Right kidney (tissue), 1 donor: Measurements from ENCODE around the gene ACSM3.
"Not testable (repeated sequence)": the region's sequence is repeated elsewhere in the genome, so short reads cannot be mapped to it uniquely, and the experiment has no call there.

Experiments used
- DNase-seq: peaks from one replicate; pipeline ENCODE4 v3.0.0-alpha.2; 2016

Gene ACSM3

DNA sequence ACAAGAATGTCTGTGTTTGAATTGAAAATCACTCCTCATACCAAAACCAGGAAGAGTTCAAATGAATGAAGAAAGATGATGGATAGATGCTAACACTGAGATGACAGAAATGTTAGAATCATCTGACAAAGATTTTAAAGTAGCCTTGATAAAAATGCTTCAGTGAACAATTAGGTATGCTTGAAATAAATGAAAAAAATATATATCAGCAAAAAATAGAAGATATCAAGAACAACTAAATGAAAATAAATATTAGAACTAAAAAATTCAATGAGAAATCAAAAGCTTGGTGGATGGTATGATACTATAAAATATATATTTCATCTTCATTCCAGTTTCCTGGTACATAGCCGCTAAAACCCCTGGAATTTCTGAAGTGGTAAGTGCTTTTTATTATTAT lies 8.6 kb upstream of the ACSM3 start:
- no peak for DNase-seq

DNA sequence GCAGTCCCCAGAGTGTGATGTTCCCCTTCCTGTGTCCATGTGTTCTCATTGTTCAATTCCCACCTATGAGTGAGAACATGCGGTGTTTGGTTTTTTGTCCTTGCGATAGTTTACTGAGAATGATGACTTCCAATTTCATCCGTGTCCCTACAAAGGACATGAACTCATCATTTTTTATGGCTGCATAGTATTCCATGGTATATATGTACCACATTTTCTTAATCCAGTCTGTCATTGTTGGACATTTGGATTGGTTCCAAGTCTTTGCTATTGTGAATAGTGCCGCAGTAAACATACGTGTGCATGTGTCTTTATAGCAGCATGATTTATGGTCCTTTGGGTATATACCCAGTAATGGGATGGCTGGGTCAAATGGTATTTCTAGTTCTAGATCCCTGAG lies 8.0 kb upstream of the ACSM3 start:
- not testable (repeated sequence) for DNase-seq

DNA sequence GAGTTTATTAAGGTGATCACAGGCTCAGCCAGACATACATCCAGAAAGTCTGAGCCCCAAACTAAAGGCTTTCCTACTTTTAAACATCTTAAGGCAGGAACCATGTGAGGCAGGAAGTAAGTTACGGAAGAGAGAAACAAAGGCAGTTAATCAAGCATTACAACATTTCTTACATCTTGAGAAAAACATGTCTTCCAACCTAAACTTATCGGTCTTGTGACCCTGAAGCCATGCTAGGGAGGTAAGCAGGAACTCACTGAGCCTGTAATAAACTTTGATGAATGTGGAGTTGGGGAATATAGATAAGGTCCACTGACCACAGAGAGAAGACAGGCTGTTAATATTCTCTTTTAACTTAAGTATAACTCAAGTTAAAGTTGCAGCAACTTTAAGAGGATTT lies 3.5 kb upstream of the ACSM3 start:
- peak; percentile 17 for DNase-seq

DNA sequence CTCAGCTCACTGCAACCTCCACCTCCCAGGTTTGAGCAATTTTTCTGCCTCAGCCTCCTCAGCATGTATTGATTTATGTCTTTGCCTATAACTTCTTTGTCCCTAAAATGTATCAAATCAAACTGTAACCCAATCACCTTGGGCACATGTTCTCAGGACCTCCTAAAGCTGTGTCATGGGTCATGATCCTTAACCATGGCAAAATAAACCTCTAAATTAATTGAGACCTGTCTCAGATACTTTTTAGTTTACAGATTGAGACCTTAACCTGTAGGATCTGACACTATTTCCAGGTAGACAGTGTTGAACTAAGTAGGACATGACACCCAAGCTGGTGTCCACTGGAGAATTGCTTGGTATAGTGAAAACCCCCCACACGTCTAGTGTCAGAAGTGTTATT lies 2.6 kb upstream of the ACSM3 start:
- no peak for DNase-seq

DNA sequence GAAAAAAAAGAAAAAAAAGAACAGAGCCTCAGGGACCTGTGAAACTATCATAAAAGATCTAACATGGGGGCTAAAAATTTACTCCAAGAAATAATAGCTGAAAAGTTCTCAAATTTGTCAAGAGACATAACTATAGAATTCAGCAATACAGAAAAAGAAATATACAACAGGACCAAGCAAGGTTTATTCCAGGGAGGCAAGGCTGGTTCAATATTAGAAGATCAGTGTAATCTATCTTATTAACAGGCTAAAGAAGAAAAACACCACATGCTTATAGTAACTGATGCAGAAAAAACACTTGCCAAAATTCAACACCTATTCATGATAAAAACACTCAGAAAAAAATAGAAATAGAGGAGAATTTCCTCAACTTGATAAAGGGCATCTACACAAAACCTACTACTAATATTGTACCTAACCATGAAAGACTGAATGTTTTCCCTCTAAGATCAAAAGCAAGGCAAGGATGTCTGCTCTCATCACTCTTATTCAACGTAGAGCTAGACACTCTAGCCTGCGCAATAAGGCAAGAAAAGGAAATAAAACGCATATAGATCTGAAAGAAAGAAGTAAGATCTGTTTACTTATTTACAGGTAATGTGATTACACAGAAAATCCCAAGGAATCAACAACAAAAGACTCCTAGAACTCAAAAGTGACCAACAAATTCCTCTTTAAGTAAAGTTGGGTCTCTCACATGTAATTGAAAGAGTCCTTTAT lies 1.2 kb upstream of the ACSM3 start:
- DNase-seq, result no peak

DNA sequence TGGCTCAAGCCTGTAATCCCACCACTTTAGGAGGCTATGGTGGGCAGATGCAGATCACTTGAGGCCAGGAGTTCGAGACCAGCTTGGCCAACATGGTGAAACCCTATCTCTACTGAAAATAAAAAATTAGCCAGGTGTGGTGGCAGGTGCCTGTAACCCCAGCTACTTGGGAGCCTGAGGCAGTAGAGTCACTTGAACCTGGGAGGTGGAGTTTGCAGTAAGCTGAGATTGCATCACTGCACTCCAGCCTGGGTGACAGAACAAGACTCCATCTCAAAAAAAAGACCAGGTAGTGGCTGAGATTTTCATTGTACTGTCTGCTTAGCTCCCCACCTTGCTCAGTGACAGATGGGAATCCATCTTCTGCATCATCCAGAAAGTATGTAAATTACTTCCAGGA lies 634 bp downstream of the ACSM3 start:
- DNase-seq, result not testable (repeated sequence)

- no peak for DNase-seq
These were observed 1.9 kb downstream of the ACSM3 start for GRCh38 chr16:20765732-20766131.

DNA sequence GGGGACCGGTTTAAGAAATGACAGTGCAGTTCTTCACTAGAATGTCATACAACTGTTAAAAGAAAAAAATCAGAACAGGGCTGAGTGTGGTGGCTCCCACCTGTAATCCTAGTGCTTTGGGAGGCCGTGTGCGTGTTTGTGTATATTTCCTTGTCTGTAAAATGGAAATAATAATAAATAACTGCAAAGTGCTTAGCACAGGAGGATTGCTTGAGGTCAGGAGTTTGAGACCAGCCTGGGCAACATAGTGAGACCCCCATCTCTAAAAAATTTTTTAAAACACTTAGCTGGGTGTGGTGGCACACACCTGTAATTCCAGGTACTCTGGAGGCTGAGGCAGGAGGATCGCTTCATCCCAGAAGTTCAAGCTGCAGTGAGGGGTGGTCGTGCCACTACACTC lies 2.5 kb downstream of the ACSM3 start:
- DNase-seq, result no peak

DNA sequence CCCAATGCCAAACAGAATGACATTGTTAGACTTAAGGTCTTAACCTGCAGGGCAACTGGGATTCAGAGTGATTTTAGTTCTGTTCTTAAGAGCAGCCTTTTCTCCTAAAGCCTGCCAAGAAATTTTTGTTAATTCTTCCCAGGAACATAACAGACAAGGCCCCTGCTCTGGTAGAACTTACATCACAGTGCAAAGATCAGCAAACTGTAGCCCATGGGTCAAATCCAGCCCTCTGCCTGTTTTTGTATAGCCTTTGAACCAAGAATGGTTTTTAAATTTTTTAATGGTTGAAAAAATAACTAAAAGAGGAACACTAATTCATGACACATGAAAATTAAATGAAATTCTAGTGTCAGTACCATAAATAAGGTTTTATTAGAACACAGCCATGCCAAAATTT lies 3.8 kb downstream of the ACSM3 start:
- no peak for DNase-seq

- no peak for DNase-seq
These were observed 4.3 kb downstream of the ACSM3 start for GRCh38 chr16:20768121-20768520.

DNA sequence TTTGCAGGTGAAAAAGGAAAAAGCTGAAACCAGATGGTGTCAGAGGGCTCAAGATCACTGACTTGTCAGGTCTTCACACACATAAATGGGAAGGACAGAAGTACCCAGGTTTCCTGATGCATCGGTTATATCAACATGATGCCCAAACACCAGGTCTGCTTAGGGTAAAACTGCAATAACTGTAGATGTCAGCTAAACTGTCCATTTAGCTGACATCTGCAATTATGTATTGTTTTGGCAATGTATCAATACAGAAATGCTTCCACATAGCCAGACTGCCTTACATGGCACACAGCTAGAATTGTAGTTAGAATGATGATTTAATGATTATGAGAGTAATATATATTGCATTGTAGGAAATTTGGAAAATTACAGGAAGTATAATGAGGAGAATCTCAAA lies 5.0 kb downstream of the ACSM3 start:
- DNase-seq, result no peak

- DNase-seq, result no peak
These were observed 9.9 kb downstream of the ACSM3 start for GRCh38 chr16:20773679-20774078.

DNA sequence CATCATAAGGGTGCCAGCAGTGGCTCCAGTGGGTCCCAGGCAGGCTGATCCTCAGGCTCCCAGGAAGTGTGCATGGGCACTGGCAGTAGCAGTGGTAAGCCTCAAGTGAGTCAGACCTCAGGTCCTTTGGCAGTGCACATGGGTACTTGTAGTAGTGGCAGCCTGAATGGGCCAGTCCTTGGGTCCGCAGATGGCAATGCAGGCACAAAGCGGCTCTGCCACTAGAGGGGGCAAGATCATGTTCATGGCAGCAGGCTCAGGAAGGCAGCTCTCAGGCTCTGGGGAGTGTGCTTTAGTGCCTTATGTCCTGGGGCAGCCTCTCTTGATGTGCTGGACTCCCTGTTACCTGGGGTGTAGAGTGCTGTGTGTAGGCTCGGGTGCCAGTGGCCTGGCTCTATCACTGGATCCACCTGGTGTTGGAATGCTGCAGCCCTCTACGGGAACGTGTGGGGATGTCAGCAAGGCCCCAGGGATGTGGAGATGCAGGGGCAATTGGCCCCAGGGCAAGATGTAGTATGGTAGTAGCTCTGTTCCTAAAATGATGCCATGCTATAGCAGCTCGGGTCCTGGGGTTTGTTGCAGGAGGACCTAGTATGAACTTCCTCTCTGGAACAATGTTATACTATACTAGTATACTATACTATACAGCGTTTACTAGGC lies 11.0 kb downstream of the ACSM3 start:
- no peak for DNase-seq

DNA sequence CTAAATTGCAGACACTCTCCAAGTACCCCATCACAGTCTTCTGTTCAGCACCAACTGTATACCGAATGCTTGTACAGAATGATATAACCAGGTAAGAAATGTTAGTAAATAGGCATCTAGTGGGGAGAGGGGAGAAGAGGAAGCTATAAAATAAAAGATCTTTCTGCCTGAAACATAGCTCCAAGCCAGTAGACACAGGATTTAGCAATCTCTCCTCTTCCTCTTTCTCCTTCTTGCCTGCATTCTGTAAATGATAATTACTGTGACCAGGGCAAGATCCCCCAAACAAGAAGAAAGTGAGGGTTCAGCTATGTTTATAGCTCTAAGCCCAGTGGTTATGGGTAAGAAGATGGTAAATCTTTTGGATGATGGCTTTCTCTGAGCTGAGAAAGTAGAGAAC lies 17.9 kb downstream of the ACSM3 start:
- no peak for DNase-seq

- no peak for DNase-seq
These were observed 18.7 kb downstream of the ACSM3 start for GRCh38 chr16:20782470-20782869.

- no peak for DNase-seq
These were observed 20.4 kb downstream of the ACSM3 start for GRCh38 chr16:20784204-20784603.

DNA sequence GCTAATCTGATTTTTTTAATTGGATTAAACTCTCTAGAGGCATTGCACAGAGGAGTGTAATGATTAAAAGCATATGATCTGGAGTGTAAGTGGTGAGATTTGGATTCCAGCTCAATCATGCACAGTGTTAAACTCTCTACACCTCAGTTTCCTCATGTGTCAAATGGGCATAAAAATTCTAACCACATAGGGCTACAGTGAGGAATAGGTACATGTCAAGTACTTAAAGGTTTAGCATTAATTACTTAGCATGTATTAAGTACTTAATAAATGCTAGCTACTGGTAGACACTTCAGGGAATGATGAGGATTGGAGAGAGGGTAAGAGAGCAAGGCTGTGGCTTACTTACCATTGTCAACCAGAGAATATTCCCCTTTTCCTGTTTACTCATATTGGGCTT lies 25.3 kb downstream of the ACSM3 start:
- DNase-seq, result no peak

DNA sequence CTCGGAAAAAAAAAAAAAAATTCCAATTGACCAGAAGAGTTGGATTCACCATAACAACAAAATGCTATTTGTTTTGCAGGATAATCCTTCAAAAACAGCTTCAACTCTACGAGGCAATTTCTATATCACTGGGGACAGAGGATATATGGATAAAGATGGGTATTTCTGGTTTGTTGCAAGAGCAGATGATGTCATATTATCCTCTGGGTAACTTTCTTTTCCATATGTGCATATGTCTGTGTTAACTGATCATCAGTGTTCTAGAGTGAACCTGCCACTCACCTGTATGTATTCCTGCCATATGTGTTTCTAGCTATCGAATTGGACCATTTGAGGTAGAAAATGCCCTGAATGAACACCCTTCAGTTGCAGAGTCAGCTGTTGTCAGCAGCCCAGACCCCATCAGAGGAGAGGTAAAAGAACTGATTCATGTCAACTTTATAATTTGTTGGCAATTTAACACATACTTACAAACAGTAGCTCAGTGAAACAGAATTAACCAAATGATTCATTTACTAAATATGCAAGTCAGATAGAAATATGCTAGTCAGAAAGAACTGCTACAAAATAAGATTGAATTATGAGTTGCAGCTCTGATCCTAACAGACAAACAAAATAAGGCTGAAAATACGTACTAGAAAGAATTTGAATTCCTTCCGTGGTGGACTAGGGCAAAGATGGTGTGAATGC lies 28.3 kb downstream of the ACSM3 start:
- no peak for DNase-seq

- DNase-seq, result no peak
These were observed 34.5 kb downstream of the ACSM3 start for GRCh38 chr16:20798364-20798763.

- DNase-seq, result no peak
These were observed 35.8 kb downstream of the ACSM3 start for GRCh38 chr16:20799599-20799998.

DNA sequence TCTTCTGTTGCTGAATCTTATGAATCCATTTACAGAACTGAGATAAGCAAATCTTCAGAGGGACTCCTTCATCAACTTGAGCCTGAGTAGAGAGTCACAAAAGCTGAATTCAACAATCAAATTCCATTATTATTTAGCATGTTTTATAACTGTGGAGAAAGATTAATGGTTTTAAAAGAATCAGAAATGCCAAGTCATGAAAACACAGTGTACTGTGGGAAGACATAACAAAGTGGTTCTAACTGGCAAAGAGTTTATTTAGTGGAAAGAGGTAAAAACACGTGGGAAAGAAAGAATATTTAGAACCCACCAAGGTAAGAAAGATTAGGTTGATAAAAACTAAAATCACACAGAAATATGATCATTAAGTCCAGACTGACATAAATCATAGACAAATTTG lies 37.5 kb downstream of the ACSM3 start:
- no peak for DNase-seq

- no peak for DNase-seq
These were observed 39.4 kb downstream of the ACSM3 start for GRCh38 chr16:20803192-20803560.

DNA sequence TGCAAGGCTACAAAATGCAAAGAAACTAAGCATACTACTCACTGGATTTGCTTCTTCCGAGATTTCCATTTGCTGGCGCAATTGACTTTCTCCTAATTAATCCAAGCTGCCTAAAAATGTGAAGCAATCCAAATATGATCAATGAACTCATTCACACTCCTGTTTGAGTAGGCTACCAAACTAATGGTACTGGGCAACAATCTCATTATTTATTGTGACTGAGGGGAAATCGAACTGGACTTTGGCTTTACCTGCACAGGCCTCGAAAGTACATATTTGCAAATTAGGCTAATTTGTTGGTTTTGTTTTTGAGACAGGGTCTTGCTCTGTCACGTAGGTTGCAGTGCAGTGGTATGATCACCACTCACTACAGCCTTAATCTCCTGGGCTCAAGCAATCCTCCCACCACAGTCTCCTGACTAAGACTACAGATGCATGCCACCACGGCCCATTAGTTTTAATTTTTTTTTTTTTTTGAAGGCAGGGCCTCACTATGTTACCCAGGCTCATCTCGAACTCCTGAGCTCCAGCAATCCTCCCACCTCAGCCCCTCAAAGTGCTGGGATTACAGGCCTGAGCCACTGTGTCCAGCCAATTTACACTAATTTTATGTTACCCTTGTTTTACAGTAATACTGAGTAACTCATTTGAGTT lies 39.9 kb downstream of the ACSM3 start:
- no peak for DNase-seq
